ENCODE results near the gene ADCY3. TPM values are rescaled to one million over a fixed set of nuclear protein-coding genes. Genes with fewer than 3 reads are reported as not detected.

ADCY3 gene
- polyA plus RNA-seq, 3 donors = 2.5 to 9.3 (median 3.5) TPM

- WGBS (ENCODE audit: insufficient coverage) = 87% methylated on average over 8 of the region's 12 CpGs
- no peak overlapping the region for H3K4me2 ChIP-seq (replicated peaks; ENCODE audit: extremely low read depth, low read length, poor library complexity, severe bottlenecking)
- H3K9ac ChIP-seq (ENCODE audit: insufficient read depth, low read length, poor library complexity, severe bottlenecking) = no peak overlapping the region
- H3K4me3 Mint-ChIP-seq = peak overlapping the region in 1 of 2 donors; percentile 50
- H3K36me3 Mint-ChIP-seq = peaks cover 13 to 15% of the 10 kb centered on the region in 2 donors
- no peak overlapping the region for H2AFZ ChIP-seq (ENCODE audit: insufficient read depth, low read depth, low read length, poor library complexity, severe bottlenecking)
- TF ChIP-seq CTCF (IDR thresholded peaks at IDR 0.05) = no peak
- no peak overlapping the region for H3K27ac ChIP-seq (ENCODE audit: low read depth in 1 of 2, low read length in 2 of 2)
- no peaks in the 10 kb centered on the region for H3K9me3 ChIP-seq (replicated peaks in 1 of 2; ENCODE audit: control insufficient read depth in 1 of 2, insufficient read depth in 1 of 2, low read length in 2 of 2)
- DNase-seq = no peak
- H4K20me1 ChIP-seq (ENCODE audit: insufficient read depth, low read length) = no peaks in the 10 kb centered on the region
- H3K4me1 Mint-ChIP-seq = peaks cover 30% of the 10 kb centered on the region
- H3K36me3 ChIP-seq (replicated peaks in 1 of 2; ENCODE audit: control insufficient read depth in 1 of 2, insufficient read depth in 2 of 2, low read length in 2 of 2) = no peaks in the 10 kb centered on the region
- intact Hi-C loops (cut with micrococcal nuclease) = no loop called here
- H3K79me2 ChIP-seq (ENCODE audit: insufficient read depth, low read length) = no peaks in the 10 kb centered on the region
- peaks cover 0 to 1% (median 0%) of the 10 kb centered on the region in 7 donors for H3K9me3 Mint-ChIP-seq
- no peak overlapping the region for H3K27ac Mint-ChIP-seq
- H3K27me3 ChIP-seq (ENCODE audit: control insufficient read depth in 2 of 2, insufficient read depth in 2 of 2, low read length in 2 of 2) = peaks cover 4 to 20% of the 10 kb centered on the region in 2 donors
- H3K4me3 ChIP-seq (replicated peaks in 1 of 3; ENCODE audit: low read depth in 2 of 3, low read length in 3 of 3) = no peak overlapping the region
- H3K4me1 ChIP-seq (ENCODE audit: control insufficient read depth in 1 of 2, insufficient read depth in 2 of 2, low read length in 2 of 2) = peaks cover 10 to 17% of the 10 kb centered on the region in 2 donors
- H3K27me3 Mint-ChIP-seq (ENCODE audit: low read depth in 3 of 3) = peaks cover 17 to 27% (median 21%) of the 10 kb centered on the region in 3 donors
Observed at GRCh38 chr2:24917731-24918325, 2.2 kb downstream of the ADCY3 start.

GRCh38 chr2:24917086-24917485 is 3.0 kb downstream of the ADCY3 start:
- H2AFZ ChIP-seq (ENCODE audit: insufficient read depth, low read depth, low read length, poor library complexity, severe bottlenecking) = no peak overlapping the region
- DNase-seq = no peak
- no peak for TF ChIP-seq CTCF (IDR thresholded peaks at IDR 0.05)
- no peak overlapping the region for H3K9ac ChIP-seq (ENCODE audit: insufficient read depth, low read length, poor library complexity, severe bottlenecking)
- peaks cover 4 to 20% of the 10 kb centered on the region in 2 donors for H3K27me3 ChIP-seq (ENCODE audit: control insufficient read depth in 2 of 2, insufficient read depth in 2 of 2, low read length in 2 of 2)
- Mint-ChIP-seq H3K36me3 (peaks cover 15% of the 10 kb centered on the region in 2 donors), H3K4me1 (peaks cover 30% of the 10 kb centered on the region), H3K27me3 (ENCODE audit: low read depth in 3 of 3) (peaks cover 16 to 27% (median 17%) of the 10 kb centered on the region in 3 donors), H3K27ac (no peak overlapping the region), H3K4me3 (no peak overlapping the region), H3K9me3 (peaks cover 0 to 1% (median 0%) of the 10 kb centered on the region in 7 donors)
- intact Hi-C loops (cut with micrococcal nuclease) = no loop called here
- H3K4me1 ChIP-seq (ENCODE audit: control insufficient read depth in 1 of 2, insufficient read depth in 2 of 2, low read length in 2 of 2) = peaks cover 10 to 17% of the 10 kb centered on the region in 2 donors
- no peaks in the 10 kb centered on the region for H3K36me3 ChIP-seq (replicated peaks in 1 of 2; ENCODE audit: control insufficient read depth in 1 of 2, insufficient read depth in 2 of 2, low read length in 2 of 2)
- H3K4me2 ChIP-seq (replicated peaks; ENCODE audit: extremely low read depth, low read length, poor library complexity, severe bottlenecking) = no peak overlapping the region
- no peak overlapping the region for H3K27ac ChIP-seq (ENCODE audit: low read depth in 1 of 2, low read length in 2 of 2)
- H3K4me3 ChIP-seq (replicated peaks in 1 of 3; ENCODE audit: low read depth in 2 of 3, low read length in 3 of 3) = no peak overlapping the region
- no peaks in the 10 kb centered on the region for H4K20me1 ChIP-seq (ENCODE audit: insufficient read depth, low read length)
- no peaks in the 10 kb centered on the region for H3K9me3 ChIP-seq (replicated peaks in 1 of 2; ENCODE audit: control insufficient read depth in 1 of 2, insufficient read depth in 1 of 2, low read length in 2 of 2)
- WGBS (ENCODE audit: insufficient coverage) = 43% methylated on average over 5 of the region's 7 CpGs
- no peaks in the 10 kb centered on the region for H3K79me2 ChIP-seq (ENCODE audit: insufficient read depth, low read length)
